Measurements from ENCODE around the gene TDRD7. TPM values are rescaled to one million over a fixed set of nuclear protein-coding genes. Genes with fewer than 3 reads are reported as not detected.

TDRD7 gene
- total and polyA plus RNA-seq, 2 of the 13 experiments (the other 11 are each of a cell fraction or from before 2014, with no cell fraction given), result 9.8 to 15.5 TPM

DNA sequence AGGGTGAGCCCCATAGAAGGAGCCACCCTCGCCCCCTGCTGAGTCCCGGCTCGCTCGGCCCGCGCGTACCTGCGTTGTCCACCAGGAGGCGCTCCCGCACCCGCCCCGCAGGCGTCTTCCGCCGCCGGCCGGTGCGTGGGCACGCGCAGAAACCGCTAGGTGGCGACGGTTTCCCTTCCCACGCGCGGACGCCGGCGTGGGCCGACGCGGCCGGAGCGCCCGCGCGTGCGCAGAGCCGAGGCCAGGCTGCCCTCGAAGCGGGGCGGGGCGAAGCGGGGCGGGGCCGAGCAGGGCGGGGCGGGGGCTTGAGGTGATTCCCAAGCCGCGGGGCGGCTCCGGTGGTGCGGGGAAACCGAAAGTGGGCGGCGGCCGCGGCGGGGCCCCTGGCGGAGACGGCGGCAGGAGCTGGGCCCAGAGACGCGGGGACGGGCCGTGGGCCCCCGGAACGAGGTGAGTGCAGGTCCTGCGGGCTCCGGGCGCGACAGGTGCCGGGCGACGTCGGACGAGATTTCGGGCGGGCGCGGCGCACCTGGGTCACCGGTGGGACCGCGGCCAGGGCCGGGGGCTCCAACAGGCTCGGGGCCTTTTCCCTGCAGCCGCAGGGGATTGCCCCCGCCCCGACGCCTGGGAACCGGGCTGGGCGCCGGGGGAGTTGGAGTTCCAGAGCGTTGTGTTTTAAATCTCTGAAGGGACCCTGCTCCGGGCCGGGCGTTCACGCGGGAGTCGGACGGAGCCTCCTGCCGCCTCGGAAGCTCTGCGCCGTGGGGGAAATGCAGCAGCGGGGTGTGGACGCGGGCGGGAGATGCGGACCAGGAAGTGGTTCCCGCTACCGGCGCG lies at the start of gene TDRD7 (continued):
- TF ChIP-seq, protein P1, sequence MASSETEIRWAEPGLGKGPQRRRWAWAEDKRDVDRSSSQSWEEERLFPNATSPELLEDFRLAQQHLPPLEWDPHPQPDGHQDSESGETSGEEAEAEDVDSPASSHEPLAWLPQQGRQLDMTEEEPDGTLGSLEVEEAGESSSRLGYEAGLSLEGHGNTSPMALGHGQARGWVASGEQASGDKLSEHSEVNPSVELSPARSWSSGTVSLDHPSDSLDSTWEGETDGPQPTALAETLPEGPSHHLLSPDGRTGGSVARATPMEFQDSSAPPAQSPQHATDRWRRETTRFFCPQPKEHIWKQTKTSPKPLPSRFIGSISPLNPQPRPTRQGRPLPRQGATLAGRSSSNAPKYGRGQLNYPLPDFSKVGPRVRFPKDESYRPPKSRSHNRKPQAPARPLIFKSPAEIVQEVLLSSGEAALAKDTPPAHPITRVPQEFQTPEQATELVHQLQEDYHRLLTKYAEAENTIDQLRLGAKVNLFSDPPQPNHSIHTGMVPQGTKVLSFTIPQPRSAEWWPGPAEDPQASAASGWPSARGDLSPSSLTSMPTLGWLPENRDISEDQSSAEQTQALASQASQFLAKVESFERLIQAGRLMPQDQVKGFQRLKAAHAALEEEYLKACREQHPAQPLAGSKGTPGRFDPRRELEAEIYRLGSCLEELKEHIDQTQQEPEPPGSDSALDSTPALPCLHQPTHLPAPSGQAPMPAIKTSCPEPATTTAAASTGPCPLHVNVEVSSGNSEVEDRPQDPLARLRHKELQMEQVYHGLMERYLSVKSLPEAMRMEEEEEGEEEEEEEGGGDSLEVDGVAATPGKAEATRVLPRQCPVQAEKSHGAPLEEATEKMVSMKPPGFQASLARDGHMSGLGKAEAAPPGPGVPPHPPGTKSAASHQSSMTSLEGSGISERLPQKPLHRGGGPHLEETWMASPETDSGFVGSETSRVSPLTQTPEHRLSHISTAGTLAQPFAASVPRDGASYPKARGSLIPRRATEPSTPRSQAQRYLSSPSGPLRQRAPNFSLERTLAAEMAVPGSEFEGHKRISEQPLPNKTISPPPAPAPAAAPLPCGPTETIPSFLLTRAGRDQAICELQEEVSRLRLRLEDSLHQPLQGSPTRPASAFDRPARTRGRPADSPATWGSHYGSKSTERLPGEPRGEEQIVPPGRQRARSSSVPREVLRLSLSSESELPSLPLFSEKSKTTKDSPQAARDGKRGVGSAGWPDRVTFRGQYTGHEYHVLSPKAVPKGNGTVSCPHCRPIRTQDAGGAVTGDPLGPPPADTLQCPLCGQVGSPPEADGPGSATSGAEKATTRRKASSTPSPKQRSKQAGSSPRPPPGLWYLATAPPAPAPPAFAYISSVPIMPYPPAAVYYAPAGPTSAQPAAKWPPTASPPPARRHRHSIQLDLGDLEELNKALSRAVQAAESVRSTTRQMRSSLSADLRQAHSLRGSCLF (CRISPR knock-in tag; IDR thresholded peaks at IDR 0.05; ENCODE audit: borderline replicate concordance), result no peak
- TF ChIP-seq, protein P2, sequence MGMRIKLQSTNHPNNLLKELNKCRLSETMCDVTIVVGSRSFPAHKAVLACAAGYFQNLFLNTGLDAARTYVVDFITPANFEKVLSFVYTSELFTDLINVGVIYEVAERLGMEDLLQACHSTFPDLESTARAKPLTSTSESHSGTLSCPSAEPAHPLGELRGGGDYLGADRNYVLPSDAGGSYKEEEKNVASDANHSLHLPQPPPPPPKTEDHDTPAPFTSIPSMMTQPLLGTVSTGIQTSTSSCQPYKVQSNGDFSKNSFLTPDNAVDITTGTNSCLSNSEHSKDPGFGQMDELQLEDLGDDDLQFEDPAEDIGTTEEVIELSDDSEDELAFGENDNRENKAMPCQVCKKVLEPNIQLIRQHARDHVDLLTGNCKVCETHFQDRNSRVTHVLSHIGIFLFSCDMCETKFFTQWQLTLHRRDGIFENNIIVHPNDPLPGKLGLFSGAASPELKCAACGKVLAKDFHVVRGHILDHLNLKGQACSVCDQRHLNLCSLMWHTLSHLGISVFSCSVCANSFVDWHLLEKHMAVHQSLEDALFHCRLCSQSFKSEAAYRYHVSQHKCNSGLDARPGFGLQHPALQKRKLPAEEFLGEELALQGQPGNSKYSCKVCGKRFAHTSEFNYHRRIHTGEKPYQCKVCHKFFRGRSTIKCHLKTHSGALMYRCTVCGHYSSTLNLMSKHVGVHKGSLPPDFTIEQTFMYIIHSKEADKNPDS (CRISPR knock-in tag; IDR thresholded peaks at IDR 0.05), result peak; percentile 80
- TF ChIP-seq ZNF138 (CRISPR knock-in tag; IDR thresholded peaks at IDR 0.05; ENCODE audit: low read depth) (no peak), JDP2 (CRISPR knock-in tag; IDR thresholded peaks at IDR 0.05; ENCODE audit: borderline replicate concordance) (peak; percentile 54; the same call in 1 of the 2 replicates), KLF16 (CRISPR knock-in tag; IDR thresholded peaks at IDR 0.05) (peak in 1 of 2 experiments; percentile 76; a peak in 2 of 4 replicates), NKX3-1 (CRISPR knock-in tag; IDR thresholded peaks at IDR 0.05) (no peak), YY1 (IDR thresholded peaks at IDR 0.05; ENCODE audit: insufficient read depth, insufficient replicate concordance, low read depth, low read length) (peak; percentile 83), POLR2G (IDR thresholded peaks at IDR 0.05; ENCODE audit: low read depth, low read length) (peak; percentile 54; the same call in 1 of the 2 replicates), SMARCC2 (IDR thresholded peaks at IDR 0.05) (no peak), ZNF530 (CRISPR knock-in tag; IDR thresholded peaks at IDR 0.05; ENCODE audit: low read depth) (no peak), ZNF615 (CRISPR knock-in tag; IDR thresholded peaks at IDR 0.05; ENCODE audit: borderline replicate concordance) (no peak), CENPT (CRISPR knock-in tag; IDR thresholded peaks at IDR 0.05; ENCODE audit: low read depth) (peak; percentile 48; the same call in 1 of the 2 replicates)
- TF ChIP-seq, protein P3, sequence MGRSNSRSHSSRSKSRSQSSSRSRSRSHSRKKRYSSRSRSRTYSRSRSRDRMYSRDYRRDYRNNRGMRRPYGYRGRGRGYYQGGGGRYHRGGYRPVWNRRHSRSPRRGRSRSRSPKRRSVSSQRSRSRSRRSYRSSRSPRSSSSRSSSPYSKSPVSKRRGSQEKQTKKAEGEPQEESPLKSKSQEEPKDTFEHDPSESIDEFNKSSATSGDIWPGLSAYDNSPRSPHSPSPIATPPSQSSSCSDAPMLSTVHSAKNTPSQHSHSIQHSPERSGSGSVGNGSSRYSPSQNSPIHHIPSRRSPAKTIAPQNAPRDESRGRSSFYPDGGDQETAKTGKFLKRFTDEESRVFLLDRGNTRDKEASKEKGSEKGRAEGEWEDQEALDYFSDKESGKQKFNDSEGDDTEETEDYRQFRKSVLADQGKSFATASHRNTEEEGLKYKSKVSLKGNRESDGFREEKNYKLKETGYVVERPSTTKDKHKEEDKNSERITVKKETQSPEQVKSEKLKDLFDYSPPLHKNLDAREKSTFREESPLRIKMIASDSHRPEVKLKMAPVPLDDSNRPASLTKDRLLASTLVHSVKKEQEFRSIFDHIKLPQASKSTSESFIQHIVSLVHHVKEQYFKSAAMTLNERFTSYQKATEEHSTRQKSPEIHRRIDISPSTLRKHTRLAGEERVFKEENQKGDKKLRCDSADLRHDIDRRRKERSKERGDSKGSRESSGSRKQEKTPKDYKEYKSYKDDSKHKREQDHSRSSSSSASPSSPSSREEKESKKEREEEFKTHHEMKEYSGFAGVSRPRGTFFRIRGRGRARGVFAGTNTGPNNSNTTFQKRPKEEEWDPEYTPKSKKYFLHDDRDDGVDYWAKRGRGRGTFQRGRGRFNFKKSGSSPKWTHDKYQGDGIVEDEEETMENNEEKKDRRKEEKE (IDR thresholded peaks at IDR 0.05), result no peak
- TF ChIP-seq, protein P4, sequence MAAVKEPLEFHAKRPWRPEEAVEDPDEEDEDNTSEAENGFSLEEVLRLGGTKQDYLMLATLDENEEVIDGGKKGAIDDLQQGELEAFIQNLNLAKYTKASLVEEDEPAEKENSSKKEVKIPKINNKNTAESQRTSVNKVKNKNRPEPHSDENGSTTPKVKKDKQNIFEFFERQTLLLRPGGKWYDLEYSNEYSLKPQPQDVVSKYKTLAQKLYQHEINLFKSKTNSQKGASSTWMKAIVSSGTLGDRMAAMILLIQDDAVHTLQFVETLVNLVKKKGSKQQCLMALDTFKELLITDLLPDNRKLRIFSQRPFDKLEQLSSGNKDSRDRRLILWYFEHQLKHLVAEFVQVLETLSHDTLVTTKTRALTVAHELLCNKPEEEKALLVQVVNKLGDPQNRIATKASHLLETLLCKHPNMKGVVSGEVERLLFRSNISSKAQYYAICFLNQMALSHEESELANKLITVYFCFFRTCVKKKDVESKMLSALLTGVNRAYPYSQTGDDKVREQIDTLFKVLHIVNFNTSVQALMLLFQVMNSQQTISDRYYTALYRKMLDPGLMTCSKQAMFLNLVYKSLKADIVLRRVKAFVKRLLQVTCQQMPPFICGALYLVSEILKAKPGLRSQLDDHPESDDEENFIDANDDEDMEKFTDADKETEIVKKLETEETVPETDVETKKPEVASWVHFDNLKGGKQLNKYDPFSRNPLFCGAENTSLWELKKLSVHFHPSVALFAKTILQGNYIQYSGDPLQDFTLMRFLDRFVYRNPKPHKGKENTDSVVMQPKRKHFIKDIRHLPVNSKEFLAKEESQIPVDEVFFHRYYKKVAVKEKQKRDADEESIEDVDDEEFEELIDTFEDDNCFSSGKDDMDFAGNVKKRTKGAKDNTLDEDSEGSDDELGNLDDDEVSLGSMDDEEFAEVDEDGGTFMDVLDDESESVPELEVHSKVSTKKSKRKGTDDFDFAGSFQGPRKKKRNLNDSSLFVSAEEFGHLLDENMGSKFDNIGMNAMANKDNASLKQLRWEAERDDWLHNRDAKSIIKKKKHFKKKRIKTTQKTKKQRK (IDR thresholded peaks at IDR 0.05; ENCODE audit: low read length), result no peak

Measured in HepG2 (cell line).